AG09309 (cell line): ENCODE measurements around the gene REM2.

ENCODE experiments used
- DNase-seq: peaks from one replicate; pipeline ENCODE4 v3.0.0-alpha.2; 2010; ENCODE audit warnings: low read depth
- H3K4me3 ChIP-seq: 2 replicates; pipeline ENCODE4 v1.5.1; 2011; ENCODE audit warnings: mild to moderate bottlenecking, low read depth, low read length, moderate library complexity; ENCODE audit not compliant: control insufficient read depth
- TF ChIP-seq, protein P1 (sequence below): IDR thresholded peaks from 2 replicates; pipeline ENCODE4 v1.5.1; 2011; ENCODE audit warnings: mild to moderate bottlenecking, low read depth, low read length, inconsistent platforms; ENCODE audit not compliant: insufficient read depth, control insufficient read depth; ENCODE audit errors: missing control alignments

The REM2 gene

DNA sequence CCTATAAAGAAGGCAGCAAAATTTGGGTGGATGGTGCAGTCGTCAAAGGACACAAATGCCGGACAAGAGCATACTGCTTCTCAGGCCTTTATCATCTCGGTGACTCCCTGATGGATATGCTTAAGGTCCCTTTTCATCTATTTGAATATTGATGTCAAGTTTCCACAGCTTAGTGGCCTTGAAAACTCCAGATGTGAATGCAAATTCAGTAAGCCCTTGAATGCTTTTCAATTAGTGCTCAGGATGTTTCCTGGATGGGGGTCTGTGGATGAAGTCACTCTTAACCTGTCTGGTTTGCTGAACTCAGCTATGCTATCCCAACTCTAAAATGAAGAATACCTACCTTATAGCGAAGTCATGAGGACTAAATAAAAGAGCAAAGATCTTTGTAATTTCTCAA, 10.7 kb downstream of the REM2 start:
- no peak overlapping the region for H3K4me3 ChIP-seq

DNA sequence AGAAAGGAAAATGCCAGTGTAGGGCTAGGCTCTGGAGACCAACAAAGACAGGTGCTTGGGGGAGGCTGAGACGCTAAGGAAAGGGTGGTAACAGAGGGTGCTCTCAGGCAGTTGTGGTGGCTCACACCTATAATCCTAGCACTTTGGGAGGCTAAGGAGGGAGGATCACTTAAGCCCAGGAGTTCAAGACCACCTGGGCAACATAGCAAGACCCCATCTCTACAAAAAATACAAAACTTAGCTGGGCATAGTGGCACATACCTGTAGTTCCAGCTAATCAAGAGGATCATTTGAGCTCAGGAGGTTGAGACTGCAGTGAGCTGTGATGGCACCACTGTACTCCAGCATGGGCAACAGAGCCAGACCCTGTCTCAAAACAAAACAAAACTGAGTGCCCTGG, 12.4 kb downstream of the REM2 start:
- TF ChIP-seq, protein P1, sequence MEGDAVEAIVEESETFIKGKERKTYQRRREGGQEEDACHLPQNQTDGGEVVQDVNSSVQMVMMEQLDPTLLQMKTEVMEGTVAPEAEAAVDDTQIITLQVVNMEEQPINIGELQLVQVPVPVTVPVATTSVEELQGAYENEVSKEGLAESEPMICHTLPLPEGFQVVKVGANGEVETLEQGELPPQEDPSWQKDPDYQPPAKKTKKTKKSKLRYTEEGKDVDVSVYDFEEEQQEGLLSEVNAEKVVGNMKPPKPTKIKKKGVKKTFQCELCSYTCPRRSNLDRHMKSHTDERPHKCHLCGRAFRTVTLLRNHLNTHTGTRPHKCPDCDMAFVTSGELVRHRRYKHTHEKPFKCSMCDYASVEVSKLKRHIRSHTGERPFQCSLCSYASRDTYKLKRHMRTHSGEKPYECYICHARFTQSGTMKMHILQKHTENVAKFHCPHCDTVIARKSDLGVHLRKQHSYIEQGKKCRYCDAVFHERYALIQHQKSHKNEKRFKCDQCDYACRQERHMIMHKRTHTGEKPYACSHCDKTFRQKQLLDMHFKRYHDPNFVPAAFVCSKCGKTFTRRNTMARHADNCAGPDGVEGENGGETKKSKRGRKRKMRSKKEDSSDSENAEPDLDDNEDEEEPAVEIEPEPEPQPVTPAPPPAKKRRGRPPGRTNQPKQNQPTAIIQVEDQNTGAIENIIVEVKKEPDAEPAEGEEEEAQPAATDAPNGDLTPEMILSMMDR, result no peak
- DNase-seq, result no peak
- no peak overlapping the region for H3K4me3 ChIP-seq

More for the DNA sequence above, 10.7 kb downstream of the REM2 start:
- TF ChIP-seq, protein P1, result no peak
- no peak for DNase-seq

DNA sequence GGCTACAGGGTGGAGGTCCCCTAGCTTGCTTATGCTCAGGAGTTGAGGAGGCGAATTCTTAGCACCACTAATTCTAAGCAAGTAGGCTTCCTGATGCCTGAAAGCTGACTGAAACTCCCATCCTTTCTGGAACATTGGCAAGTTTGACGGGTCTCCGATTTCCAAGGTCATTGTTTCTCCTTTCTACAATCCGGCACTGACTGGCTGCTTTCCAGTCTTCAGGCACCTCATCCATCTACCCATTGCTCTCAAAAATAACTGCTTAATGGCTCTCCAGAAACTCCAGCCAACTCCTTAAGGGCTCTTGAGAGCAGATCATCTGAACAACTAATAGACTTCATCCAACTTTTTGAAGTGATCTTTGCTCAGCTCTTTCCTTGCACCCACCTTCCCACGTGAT, 13.3 kb downstream of the REM2 start:
- no peak overlapping the region for H3K4me3 ChIP-seq
- TF ChIP-seq, protein P1, result no peak
- no peak for DNase-seq

DNA sequence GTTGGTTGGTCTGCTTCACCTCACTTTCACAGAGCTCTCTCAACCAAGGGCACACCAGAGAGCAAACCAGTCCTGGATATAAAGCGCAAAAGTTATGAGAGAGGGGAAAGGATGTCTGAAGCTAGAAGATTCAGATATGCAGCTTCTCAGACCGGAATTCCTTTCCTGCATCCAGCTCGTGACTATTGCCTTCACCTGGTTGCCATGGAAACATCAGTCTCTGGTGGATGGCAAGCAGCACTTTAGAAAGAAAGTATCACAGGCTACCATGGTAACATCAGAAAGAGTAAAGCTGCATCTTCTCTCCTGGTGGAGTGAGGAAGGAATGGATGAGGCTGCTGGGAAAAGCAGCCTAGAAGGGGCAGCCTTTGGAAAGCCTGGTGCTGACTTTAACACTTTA, 13.7 kb downstream of the REM2 start:
- no peak for DNase-seq
- TF ChIP-seq, protein P1, result no peak
- no peak overlapping the region for H3K4me3 ChIP-seq

DNA sequence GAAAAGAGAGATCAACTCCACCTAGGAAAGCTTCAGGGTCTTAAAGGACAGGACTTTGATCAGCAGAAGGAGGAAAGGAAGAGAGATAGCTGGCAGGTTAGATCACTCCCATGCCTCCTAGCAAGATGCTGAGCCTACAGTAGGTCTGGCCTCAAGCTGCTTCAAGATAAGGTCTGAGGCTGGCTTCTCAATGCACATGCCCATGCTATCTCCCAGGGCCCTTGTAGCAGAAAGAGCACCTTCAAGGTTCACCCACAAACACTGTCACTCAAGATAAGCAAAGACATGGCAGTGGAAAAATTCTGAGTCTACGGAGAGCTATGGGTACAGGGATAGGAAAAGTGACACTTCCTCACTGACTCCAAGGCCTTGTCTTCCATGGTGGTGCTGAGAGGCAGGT, 14.3 kb downstream of the REM2 start:
- no peak for DNase-seq
- no peak overlapping the region for H3K4me3 ChIP-seq
- TF ChIP-seq, protein P1, result no peak

DNA sequence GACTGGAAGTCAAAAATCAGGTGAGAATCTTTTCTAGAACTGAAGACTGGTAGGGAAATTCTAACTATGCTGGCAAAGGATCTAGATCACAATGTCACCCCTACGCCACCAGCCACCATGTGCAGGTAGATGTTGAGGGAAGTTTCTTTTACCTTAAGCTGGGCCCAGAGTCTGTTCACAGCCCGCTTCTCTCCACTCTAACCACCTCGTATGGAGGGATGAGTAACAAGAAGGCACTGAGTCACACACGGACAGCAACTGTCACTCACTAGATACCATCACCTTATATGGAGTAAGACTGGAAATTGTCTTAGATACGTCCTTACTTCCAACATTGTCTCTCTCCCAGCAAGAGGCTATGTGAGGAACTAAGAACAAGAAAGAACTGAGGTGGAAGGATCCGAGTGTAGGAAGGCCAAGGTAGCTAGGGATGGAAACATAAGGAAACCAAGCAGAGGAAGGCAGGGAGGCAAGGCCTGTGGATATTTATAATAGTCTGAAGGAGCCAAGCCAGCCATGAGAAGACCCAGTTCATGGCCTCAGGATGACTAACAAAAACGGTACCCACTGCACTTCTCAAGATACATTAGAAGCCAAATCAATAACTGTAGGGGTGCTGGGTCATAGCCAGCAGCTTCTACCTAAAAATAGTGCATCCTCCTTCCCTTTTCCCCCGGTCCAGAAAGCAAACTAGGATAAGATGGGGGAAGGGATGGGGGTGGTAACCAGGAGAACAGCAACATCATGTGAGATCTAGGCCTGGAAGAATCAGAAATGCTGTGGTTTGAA, 15.5 kb downstream of the REM2 start:
- TF ChIP-seq, protein P1, result no peak
- no peak overlapping the region for H3K4me3 ChIP-seq
- no peak for DNase-seq

DNA sequence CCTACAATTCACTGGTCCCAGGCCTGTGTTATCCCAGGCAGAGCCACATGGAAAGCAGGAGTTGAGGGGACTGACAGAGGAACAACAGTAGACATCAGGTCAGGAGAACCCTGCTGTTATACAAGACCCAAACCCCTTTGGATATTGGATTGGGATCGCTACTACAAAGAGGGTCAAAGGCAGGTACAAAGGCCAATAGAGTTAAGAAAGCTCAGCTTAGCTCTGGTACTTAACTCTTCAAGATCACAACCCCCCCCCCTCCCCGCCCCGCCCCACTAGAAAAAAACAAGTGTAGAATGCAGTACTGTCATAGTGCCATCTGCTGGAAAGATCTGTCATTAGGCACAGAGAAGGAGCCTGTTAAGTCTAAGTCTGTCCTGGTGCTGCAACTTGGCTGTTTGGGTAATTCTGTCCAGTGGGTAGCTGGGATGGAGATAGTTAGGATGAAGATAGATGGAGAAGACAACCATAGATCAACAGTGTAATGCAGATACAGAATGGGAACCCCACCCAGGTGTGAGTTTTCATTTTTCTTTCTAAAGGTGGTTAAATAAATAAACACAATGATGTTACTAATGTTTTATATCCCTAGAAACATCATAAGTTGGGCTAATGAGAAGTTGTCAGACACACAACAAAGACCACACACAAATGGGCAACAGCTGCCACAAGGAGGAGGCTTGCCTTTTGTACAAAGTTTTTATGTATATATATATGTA, 17.2 kb downstream of the REM2 start:
- TF ChIP-seq, protein P1, result peak; percentile 62
- no peak overlapping the region for H3K4me3 ChIP-seq
- no peak for DNase-seq
